ENCODE data around the gene ARVCF.
A peak's percentile ranks its signal among the peaks of the same experiment; 100 is the strongest.

ARVCF gene

GRCh38 chr22:20015971-20016733, 471 bp downstream of the ARVCF start:
- DNase-seq, result peak in 2 of 4 experiments; percentile 27 to 53

DNA sequence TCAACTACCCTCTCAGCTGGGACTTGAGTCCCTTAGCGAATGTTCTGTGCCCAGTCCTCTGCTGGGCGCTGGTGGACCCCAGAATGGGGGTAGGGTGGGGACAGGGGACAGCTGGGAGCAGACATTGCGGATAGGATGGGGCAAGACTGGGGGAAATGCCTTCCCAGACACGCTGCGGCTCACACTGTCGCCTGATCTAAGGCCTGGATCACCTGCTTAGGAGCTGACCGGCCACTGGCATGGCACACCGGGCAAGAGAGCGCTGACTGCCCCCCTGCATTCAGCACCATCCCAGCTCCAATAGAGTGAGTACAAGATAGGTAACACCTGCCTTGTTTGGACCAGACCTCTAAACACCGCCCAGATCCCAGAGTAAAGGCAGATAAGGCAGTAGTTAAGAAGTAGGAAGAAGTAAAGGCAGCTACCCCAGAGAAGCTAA, 1.4 kb downstream of the ARVCF start:
- no peak for DNase-seq

- no peak for DNase-seq
Measured at GRCh38 chr22:20014526-20015186, 2.0 kb downstream of the ARVCF start.

DNA sequence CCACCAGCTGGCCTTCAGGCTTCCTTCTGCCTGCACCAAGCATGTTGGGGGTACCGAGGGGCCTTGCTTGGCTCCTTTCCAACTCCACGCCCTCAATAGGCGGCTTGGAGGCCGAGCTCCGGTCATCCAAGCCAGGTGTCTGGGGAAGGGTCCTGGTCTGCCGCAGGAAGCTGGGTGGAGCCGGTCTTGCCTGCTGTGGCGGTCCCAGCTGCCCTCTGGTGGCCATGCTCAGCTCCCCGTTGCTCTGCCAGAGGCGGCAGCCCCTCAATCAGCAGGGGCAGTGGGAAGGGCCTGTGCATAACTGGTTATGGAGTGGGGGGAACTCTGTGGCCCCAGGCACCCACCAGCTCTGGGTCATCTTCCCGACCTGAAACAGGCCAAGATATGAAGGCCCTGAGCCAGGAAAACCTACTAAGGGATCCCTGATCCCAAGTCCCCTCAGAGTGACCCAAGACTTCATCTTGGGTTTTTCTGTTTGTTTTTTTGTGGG, 3.2 kb downstream of the ARVCF start:
- DNase-seq, result peak; percentile 54 to 81 (median 68)

DNA sequence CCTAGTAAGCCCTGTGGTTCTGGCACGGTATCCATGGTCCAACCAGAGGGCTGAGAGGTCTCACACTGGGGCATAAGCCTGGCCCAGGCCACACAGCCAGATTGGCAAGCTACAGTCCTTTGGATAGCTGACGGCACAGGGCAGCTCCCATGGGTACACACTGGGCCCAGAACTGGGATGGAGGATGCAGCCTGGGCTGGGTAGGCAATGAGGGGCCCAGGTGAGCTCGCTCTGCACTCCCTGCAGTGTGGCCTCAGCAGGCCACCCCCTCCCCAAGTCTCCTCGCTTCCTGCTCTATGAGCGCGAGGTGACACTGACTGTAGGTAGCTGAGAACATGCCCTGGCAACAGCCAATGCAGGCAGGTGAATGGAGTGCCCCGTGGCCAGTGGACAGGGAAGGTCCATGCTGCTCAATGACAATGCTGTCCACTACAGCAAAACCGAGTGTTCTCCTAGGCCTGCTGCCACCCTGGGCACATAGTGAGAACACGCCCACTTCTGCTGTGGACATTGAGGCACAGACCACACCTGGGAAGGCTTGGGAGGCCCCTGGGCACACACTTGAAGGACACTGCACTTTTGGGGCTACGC, 3.8 kb downstream of the ARVCF start:
- no peak for DNase-seq

- DNase-seq, result no peak
Measured at GRCh38 chr22:20011993-20012740, 4.5 kb downstream of the ARVCF start.

- no peak for DNase-seq
Measured at GRCh38 chr22:20011123-20011992, 5.3 kb downstream of the ARVCF start.

DNA sequence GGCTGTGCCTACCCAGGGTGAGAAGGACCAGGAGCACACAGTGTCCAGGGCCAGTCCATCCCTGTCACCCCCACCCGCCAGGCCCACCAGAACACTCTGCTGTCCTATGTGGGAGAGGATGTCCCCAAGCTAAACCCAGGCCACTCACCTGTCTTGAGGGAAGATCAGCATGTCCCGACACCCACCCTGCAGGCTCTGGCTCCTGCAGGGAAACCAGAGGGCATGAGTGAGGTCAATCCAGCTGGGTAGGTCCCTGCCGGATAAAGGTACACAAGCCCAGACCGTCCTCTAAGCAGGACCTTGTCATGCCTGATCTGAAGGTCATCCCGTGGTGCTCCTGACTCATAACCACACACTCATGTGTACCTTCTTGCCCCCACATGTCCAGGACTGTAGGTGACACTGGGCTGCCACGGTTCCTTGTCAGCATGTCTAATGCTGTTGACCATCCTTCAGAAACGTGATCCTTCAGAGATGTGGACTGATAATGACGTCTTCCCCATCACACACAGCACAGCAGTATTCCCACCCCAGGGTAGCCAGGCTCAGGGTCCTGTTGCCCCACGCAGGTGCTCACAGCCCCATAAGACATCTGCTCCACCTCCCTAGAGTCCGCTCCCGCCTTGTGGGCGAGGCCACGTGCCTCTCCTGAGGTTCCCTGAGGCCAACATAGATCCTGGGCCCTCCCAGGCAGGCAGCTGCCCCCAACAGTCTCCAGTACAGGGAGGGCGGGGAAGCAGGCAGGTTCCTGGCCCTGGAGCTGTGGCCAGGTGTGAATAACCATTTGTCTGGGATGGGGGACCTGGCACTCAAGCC, 6.1 kb downstream of the ARVCF start:
- DNase-seq, result no peak

DNA sequence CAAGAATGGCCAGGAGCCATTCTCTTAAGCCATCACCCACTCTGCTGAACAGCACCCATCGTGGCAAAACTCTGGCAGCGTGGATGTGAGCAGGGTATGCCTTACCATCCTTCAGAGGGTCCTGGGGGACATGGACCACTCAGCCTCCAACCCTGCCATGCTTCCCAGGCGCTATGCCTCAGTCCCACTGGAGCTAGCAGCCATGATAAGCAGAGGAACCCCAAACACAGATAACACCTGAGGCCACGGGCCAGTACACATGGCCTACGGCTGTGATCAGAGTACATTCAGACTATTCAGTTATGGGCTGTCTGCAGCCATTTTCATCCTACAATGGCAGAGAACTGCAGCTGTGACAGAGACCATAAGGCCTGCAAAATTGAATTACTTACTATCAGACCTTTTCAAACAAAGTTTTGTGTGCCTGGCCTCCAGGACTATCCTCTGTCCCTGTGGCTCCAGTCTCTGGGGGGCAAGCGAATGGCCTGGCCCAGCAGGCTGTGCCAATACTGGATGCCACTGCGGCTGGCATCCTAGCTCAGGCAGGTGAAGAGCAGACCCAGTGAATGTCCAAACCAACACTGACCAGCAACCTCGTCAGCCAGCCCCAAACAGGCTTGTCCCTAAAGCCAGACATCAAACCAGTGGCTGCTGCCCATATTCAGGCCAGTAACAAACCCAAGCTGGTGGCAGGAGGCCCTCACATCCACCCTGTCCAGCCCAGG, 6.9 kb downstream of the ARVCF start:
- DNase-seq, result no peak

DNA sequence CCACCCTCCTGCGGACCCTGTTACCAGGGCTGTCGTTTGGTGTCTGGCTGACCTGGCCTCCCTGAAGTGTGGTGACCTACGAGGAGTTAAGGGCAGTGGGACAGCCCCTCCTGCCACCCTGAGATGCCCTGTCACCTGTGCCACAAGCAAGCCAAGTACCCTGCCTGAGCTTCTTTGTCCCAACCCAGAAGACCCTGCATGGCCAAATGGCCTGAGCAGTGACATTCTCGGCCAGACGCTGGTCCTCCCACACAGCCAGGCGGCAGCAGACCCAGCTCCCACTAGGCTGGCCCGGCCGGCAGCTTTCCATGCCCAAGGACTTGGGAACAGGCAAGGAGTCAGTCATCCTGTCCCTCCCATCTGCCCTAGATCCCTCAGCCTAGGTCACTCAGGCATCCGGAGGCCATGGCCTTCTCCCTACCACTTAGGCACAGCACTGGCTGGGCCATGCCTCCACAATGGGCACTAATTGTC, 7.6 kb downstream of the ARVCF start:
- DNase-seq, result no peak

GRCh38 chr22:20008221-20008995, 8.2 kb downstream of the ARVCF start:
- no peak for DNase-seq

GRCh38 chr22:20004464-20004863, 12.2 kb downstream of the ARVCF start:
- no peak for DNase-seq

- no peak for DNase-seq
Measured at GRCh38 chr22:20003304-20003703, 13.3 kb downstream of the ARVCF start.

GRCh38 chr22:20002636-20003035, 14.0 kb downstream of the ARVCF start:
- no peak for DNase-seq

- DNase-seq, result no peak
Measured at GRCh38 chr22:20002128-20002527, 14.5 kb downstream of the ARVCF start.

- no peak for DNase-seq
Measured at GRCh38 chr22:20001082-20001638, 15.5 kb downstream of the ARVCF start.

- DNase-seq, result no peak
Measured at GRCh38 chr22:20000246-20001081, 16.2 kb downstream of the ARVCF start.
